ENCODE measurements around the gene DPYD.

DPYD gene

DNA sequence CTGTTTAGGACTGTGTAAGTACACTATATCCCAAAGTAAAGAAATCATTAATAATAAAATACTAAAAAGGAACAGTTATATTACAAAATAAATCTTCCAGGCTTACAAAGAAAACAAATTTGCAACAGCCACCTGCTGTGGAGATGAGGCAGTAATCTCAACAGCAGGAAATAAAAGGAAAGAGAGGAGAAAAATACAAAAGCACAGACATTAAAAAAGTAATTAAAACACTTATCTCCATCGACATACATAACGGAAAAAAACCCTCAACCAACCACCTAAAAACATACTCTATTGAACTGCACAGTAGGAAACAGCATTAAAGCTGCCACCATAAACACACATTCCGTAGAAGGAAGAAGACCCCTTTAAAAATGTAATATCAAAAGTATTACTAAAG is 317.6 kb downstream of the DPYD start:
- no peak for DNase-seq

GRCh38 chr1:97599447-97599846 is 321.4 kb downstream of the DPYD start:
- DNase-seq: no peak

- no peak for DNase-seq
Observed at GRCh38 chr1:97593192-97593591, 327.6 kb downstream of the DPYD start.

GRCh38 chr1:97588772-97589171 is 332.1 kb downstream of the DPYD start:
- no peak for DNase-seq

DNA sequence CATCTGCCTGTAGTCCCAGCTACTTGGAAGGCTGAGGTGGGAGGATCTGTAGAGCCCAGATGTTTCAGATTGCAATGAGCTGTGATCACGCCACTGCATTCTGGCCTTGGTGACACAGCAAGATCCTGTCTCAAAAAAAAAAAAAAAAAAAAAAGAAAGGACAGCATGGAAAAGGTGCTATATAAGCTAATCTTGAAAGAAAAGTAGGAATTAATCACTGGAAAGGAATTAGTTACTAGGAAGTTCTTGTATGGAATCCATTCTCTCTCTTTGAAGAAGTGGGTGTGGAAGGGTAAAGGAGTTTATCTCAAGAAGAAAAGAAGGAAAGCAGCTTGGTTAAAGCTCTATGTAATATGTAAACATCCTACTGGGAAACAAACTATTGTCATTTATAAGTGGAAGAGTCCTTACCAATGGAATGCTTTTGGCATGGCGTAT is 339.2 kb downstream of the DPYD start:
- DNase-seq: no peak

GRCh38 chr1:97577613-97578012 is 343.2 kb downstream of the DPYD start:
- no peak for DNase-seq

DNA sequence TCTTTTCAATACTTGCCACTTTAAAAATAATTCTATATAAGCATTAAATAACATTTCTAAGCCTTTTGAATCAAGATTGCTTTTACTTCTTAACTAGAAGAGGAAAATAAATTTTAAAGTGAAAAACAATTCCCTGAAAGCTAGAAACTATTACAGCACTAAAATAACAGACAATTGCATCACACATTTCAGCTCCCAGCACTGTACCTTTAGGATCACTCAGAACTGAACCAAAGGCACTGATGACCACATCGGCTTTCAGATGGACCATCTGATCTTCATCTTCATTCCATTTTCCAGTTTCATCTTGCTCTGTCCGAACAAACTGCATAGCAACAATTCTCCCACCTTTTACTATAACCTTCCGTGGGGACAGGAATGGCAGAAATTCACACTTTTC is 347.3 kb downstream of the DPYD start:
- no peak for DNase-seq

- DNase-seq: no peak
Observed at GRCh38 chr1:97572561-97572960, 348.3 kb downstream of the DPYD start.

DNA sequence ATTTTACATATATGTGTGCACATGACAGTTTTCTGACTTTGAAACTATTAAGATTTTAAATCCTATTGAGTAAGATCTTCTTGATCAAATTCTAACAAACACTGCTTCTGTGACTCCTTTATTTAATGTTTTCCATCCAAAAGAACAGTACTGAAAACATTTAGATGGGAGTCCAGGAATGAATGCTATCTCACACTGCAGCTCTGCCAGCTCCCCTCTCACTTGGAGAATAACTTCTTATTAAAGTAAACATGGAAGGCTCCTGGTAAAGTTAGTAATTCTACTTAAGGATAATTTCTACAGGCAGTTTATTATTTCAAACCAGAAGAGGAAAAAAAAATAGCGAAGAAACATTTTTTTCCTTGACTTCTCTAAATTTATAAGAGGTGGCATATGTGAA is 349.1 kb downstream of the DPYD start:
- no peak for DNase-seq

- no peak for DNase-seq
Observed at GRCh38 chr1:97570691-97571090, 350.1 kb downstream of the DPYD start.

GRCh38 chr1:97567000-97567749 is 353.7 kb downstream of the DPYD start:
- no peak for DNase-seq

DNA sequence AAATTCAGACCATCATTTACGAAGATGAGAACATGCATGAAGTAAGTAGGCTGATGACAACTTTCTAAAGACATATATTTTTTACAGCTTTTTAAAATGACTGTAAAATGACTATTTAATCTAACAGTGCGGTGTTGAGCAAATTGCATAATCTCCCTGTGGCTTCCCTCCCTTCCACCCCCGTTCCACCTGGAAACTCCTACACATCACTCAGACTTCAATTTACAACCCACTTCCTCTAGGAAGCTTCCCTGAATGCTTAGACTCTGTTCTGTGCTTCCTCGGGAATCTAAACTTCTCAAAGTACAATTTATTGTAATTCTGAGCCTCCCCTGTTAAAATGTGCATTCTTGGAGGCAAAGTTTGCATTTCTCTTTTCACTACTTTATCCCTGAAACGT is 354.9 kb downstream of the DPYD start:
- DNase-seq: no peak

- no peak for DNase-seq
Observed at GRCh38 chr1:97563926-97564325, 356.9 kb downstream of the DPYD start.

GRCh38 chr1:97562081-97562480 is 358.8 kb downstream of the DPYD start:
- DNase-seq: no peak

GRCh38 chr1:97560714-97561113 is 360.1 kb downstream of the DPYD start:
- DNase-seq: no peak

DNA sequence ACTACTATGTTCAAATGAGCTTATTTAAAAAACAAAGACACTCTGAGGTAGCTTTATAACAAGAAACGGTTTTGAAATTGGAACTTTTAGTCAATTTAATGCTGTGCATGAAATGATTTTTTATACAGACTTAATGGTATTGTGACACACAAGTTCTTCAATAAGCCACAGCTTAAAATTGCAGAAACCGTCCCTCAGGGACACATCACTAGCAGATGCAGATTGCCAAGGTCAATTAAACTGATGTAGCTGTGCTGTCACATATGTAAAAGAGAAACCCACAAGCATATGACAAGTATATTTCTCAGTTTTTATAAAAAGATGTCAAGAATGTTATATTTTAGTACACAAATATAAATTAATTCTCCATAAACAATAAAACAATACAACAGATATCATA is 366.9 kb downstream of the DPYD start:
- DNase-seq: no peak

GRCh38 chr1:97551113-97551512 is 369.7 kb downstream of the DPYD start:
- DNase-seq: no peak

DNA sequence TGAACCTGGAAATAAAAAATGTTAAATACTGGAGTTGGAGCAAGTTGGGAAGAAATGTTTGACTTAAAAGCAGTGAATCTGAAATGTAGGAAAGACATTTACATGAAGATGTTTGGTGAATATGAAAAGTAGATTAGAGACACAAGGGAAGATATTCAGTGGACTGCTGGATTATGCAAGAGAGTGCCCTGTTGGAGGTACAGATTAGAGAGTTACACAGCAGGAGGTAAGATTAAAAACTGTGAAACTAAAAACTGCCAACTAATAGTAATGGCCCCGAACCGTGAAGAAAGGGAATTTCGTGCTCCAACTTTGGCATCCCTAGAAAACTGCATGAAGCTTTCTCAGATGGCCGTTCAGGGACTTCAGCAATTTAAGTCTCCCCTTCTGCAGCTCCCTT is 375.4 kb downstream of the DPYD start:
- no peak for DNase-seq

DNA sequence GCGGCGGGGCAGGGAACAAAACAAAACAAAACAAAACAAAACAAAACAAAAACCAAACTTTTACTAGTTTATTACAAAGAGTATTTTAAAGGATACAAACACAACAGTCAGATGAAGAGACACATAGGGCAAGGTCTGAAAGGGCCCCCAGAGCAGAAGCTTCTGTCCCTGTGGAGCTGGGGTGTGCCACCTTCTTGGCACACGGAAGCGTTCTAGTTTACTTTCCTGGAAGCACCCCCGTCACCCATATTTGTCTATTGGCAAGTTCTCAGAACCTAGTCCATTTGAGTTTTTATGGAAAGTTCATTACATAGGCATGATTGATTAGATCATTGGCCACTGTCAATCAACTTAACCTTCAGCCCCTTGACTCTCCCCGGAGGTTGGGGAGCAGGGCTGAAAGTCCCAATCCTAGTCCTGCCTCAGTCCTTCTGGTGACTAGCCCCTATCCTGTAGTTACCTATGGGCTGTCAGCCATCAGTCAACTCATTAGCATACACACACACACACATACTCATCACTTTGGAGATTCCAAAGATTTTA is 380.4 kb downstream of the DPYD start:
- no peak for DNase-seq

GRCh38 chr1:97538113-97538512 is 382.7 kb downstream of the DPYD start:
- DNase-seq: no peak

- no peak for DNase-seq
Observed at GRCh38 chr1:97533358-97533757, 387.5 kb downstream of the DPYD start.

DNA sequence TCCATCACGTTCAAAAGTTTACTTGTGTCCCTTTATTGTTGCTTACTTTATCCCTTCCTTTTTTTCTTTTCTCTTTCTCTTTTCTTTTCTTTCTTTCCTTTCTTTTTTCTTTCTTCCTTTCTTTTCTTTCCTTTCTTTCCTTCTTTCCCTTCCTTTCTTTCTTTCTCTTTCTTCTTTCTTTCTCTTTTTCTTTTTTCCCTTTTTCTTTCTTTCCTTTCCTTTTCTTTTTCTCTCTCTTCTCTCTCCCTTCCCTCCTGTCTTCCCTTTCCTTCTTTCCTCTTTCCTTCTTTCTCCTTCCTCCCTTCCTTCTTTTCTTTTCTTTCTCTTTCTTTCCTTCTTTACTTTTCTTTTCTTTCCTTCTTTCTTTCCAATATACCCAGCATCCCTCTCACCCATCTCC is 391.2 kb downstream of the DPYD start:
- DNase-seq: no peak

- no peak for DNase-seq
Observed at GRCh38 chr1:97524211-97524610, 396.6 kb downstream of the DPYD start.

DNA sequence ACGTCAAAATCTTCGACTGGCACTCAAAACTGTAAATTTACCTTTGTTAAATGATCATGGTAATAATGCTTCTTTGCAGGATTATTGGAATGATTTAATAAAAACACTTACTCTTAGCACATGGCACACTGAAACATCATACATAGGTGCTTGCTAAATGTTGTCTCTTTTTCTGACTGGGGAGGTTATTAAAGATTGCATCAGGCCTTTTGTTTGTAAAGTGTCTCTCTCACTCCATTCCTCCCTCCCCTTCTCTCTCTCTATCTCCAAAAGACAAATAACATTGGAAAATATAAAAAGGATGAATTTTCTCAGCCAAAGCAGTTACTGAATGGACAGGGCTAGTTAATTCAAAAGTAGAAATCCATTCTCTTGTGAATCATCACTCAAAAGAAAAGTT is 404.2 kb downstream of the DPYD start:
- no peak for DNase-seq

- no peak for DNase-seq
Observed at GRCh38 chr1:97508653-97509218, 412.1 kb downstream of the DPYD start.

Data from stimulated activated CD4-positive, alpha-beta T cell treated with anti-CD3 and anti-CD28 coated beads, Interleukin-4, amount 100 ng/mL, for 24 hours (primary cell).